HG03175 (cell line): ENCODE results near the gene PRICKLE3.

Source experiments
- ATAC-seq: cut with Tn5 transposase; IDR thresholded peaks from one replicate; pipeline ENCODE4 v1.9.1; 2021; ENCODE audit warnings: mild to moderate bottlenecking, moderate library complexity; ENCODE audit not compliant: unreplicated experiment

PRICKLE3 gene

GRCh38 chrX:49206543-49206942 lies 20.4 kb upstream of the PRICKLE3 start:
- ATAC-seq, result no peak

DNA sequence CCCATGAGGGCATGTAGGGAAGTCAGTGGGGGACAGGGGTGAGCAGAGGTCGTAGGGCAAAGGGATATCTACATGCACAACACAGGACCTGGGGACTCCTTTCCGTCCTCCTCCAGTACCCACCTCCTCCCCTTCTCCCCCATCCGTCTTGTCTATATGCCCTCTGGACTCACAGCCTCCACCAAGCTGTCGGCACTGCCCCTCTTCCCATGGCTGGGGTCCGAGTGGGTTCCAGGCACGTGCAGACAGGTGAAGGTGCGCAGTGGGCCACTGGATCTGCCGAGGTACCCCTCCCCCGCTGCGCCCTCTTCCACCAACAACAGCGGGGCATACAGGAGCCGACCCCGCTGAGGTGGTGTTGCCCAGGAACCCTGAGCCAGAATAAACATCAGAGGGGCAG lies 19.3 kb upstream of the PRICKLE3 start:
- ATAC-seq, result no peak

- no peak for ATAC-seq
Measured at GRCh38 chrX:49204709-49205108, 18.5 kb upstream of the PRICKLE3 start.

- ATAC-seq, result no peak
Measured at GRCh38 chrX:49204017-49204416, 17.8 kb upstream of the PRICKLE3 start.

DNA sequence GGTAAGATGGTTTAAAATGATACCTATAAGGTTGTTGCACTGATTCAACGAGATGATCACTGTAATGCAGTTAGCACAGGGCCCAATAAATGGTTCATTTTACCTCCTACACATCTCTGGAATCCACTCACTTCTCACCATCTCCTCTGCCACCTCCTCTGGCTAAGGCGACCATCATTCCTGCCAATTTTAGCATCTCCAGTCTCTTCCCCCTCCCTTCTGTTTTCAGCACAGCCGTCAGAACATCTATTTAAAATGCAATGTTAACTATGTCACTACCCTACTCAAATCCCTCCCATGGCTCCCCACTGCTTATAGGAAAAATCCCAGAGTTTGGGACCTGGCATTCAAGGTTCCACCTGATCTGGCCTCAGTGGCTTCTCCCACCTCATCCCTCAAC lies 17.4 kb upstream of the PRICKLE3 start:
- no peak for ATAC-seq

GRCh38 chrX:49202022-49202421 lies 15.8 kb upstream of the PRICKLE3 start:
- no peak for ATAC-seq

DNA sequence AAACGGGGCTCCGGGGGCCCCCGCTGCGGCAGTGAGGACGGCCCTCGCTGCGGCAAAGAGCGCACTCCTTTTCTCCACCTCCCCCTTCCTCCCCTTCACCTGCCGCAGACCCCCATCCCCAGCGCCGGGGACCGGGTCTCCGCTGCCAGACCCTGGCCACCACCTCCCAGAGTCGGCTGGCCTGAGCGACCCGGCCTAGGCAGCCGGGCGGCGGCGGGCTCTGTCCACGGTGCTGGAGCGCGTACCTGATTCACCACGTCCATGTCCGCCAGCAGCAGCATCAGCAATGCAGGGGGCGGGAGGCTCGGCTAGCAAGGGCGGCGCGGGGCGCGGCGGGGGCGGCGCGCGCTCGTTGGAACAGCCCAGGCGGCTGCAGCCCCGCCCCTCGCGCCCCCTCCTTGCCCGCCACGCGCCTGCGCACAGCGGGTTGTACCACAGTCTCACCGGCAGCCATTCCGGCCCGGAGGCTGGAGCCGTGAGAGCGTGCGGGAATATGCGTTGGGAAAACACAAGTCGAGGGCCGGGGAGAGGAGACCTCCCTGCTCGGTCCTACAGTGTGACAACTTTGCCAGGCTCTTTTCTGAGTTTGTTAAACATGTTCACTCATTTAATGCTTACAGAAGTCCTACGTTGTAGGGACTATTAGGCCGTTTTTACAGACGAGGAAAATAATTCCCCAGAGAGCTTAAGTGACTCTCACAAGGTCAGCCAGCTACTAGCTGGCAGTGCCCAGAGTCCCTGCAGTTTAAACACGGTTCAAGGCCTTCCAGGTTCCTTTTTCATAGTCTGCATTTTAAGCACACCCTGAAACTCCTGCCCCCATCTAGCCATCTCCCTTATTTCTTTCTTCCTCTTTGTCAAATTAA lies 14.0 kb upstream of the PRICKLE3 start, which contains the start of gene SYP:
Gene SYP, minus strand, starts transcription at position 288 of the 866 bp plus-strand sequence. Its CDS starts 7 bp downstream, at position 281.
- ATAC-seq, result peak; percentile 96

DNA sequence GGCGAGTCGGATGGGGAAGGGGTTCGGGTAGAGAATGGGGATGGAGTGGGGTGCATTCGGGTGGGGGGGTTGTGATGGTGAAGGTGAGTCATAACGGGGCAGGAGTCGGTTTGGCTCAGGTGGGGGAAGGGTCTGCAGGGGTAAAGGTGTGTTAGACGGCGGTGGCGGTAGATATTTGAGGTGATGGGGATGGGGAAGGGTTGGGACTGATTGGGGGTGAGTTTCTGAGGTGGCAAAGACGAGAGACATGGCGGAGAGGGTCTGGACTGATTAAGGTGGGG lies 13.1 kb upstream of the PRICKLE3 start:
- no peak for ATAC-seq

DNA sequence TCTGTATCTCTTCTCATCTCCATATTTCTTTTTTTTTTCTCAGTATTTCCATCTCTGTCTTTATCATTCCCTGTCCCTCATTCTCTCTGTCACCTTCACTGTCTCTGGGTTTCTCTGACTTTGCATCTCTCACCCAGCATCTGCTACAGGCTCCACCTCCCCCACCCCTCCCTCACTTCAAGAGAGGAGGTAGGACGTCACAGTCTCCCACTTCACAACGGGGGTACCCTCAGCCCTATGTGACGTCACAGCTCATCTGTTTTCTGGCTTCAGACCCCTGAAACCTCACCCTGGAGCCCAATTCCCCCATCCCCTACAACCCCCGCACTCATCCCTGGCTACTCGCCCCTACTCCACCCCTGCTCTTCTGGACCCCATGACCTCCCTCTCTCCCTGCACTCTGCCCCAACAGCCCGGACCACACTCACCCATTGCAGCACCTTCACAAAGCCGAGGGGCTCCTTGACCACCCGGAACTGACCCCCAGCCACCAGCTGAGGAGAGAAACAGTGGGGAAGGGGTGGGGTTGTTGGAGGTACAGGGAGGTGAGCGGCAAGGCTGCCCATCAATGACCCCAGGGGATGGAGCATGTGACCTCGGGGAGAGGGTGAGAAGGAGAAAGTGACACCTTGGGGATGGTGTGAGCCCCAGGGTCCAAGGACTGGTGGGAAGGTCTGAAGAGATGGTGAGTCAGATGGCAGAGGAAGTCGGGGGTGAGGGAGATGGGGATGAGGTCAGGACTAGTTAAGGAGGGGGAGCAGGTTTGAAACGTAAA lies 12.6 kb upstream of the PRICKLE3 start:
- no peak for ATAC-seq

DNA sequence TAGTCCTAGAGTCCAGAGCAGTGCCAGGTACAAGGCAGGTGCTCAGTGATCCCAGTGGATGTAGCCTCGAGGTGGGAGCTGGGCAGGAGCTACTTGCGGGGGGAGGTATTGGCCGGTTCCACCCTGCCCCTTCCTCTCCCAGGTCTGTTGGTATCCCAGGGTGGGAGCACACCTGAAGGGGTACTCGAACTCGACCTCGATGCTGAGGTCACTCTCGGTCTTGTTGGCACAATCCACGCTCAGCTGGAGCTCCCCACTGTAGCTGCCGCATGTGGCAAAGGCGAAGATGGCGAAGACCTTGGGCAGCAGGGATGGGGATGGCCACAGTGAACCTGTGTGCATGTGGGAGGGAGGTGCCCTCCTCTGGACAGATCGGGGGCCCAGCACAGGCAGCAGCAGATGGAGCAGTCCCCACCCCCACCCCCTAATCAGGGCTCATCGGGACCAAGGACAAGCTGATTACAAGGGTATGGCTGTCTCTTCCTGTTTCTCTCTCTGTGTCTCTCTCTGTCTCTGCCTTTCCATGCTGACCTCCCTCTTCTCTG lies 11.4 kb upstream of the PRICKLE3 start:
- no peak for ATAC-seq

DNA sequence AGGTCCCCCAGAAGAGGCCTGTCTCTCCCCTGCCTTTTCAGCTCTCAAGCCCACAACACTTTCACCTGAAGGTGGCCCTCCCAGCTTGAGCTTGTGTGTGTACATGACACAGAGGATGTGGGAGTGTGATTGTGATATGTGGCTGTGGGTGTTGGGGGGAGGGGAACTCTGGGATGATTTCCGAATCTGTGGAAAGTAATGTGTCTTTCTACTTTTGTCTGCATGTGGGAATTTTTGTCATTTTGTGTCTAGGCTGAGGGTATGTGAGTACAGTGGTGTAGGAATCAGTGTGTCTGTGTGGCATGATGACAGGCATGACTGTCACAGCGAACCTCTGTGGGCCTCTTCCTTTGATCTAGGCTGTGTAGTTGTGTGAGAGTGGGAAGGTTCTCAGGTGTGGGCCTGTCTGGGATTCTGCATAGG lies 7.4 kb upstream of the PRICKLE3 start:
- no peak for ATAC-seq

DNA sequence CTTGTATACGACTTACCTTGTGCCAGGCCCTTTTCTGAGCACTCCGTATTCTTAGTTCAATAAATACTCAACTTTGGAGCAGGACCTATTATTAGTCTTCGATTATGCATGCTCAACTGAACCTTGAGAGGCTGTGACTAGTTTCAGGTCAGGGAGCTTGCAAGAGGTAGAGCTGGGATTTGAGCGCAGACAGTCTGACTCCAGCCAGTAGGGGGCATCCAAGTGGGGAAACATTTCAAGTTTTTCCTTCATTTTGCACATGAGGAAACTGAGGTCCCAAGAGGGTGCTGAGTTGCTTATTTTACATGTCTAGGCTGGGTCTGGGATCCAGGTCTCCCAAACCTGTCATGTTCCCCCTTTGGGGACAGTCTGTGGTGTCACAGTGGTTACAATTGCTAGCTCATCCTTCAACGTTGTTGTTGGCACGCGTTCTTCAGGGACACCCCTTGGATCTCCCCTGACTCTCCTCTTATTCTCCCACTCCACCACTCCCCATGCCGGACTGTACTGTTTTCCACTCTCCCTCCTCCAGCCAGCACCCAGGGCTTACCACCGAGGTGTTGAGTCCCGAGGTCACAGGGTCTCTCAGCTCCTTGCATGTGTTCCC lies 6.7 kb upstream of the PRICKLE3 start:
- no peak for ATAC-seq

DNA sequence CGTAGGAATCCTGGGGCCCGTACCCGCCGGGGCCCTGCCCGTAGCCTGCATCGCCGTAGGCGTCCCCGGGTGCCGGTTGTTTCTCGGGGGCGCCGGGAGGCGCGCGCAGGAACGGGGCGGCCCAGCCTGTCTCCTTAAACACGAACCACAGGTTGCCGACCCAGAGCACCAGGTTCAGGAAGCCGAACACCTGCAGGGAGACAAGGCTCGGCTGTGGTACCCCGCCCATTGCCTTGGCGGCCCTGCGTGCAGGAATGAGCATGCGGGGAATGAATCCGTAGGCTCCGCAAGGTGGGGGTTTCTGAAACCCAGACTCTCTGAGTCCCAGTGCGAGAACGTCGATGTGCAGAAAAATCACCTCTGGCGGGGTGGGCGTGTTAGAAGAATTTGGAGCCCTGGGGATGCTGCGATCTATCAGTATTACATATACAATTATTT lies 5.4 kb upstream of the PRICKLE3 start:
- ATAC-seq, result peak; percentile 9

DNA sequence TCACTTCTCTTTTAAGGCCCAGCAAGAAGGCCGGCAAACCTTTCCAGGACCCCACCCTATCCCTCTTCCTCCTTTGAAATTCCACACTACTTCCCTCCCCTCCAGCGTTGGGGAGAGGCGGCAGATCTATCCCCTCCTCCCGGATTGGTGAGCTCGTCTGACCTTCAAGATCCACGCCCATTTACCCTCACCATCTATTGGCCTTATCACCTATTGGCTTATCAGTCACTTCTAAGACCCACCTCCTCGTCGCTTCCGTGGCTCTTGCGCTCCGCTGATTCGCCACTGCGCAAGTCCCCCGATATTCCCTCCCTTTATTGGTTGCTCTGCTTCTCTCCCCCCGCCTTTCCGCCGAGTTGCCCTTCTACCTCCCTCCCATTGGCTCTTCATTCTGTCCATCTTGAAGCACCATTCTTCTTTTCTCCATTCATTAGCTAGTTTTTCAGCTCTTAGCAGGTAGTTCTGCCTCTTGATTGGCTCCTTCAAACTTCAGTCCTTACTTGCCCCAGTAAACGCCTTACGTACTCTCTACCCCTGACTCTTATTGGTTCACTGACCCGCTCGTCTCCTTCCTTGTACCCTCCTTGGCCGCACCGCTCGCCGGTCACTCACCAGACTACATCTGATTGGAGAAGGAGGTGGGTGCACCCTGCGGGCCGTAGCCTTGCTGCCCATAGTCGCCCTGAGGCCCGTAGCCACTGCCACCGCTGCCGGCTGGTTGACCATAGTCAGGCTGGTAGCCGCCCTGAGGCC lies 4.8 kb upstream of the PRICKLE3 start:
- peak; percentile 93 for ATAC-seq

- ATAC-seq, result no peak
Measured at GRCh38 chrX:49189606-49190005, 3.4 kb upstream of the PRICKLE3 start.

DNA sequence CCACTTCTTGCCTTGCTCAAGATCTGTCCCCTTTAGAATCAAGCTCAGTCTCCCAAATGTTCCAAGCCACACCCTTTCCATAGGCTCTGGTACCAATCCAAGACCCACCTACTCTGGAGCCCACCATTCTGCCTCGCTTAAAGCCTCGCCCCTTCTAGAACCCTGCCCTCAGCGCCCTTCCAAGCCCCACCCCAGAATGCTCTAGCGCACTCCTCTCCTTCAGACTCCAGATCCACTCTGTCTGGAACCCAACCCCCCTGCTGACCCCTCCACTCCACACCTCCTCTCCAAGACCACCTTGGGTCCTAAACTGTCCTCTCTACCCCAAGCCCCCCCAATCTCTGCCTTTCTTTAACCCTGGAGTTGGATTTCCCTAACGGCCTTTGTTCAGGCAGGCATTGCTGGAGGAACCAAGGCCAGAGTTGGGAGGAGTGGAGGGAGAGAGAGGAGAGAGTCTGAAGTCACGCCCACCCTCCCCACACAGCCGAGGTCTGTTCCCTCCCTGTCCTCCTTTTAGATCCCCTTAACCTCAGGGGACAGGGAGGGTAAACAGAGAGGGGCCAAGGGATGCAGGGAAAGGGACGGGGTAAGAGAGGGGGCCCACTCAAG lies 2.4 kb upstream of the PRICKLE3 start:
- no peak for ATAC-seq

DNA sequence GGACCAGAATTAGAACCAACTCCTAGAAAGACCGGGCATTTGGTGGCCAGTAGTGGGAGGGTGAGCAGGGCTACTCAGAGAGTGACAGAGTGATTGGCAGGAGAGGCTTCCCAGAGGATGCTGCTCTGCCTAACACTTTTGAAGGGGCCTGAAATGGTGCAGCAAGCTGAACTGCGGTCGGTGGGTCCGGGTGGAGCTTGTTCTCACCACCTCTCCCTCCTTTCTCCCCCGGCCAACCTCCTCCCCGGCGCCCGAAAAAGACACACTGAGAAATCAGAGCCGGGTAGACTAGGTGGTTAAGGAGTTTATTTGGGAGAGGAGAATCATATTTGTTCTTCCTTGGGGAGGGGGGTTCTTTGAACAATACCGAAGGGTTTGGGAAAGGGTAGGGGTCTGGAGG lies 1.4 kb upstream of the PRICKLE3 start:
- ATAC-seq, result no peak

- no peak for ATAC-seq
Measured at GRCh38 chrX:49187028-49187394, 838 bp upstream of the PRICKLE3 start.

- ATAC-seq, result no peak
Measured at GRCh38 chrX:49184294-49185281, 1.6 kb downstream of the PRICKLE3 start.
